Karpas-422 (cell line): ENCODE results near the gene BNC2. TPM values are rescaled to one million over a fixed set of nuclear protein-coding genes. Genes with fewer than 3 reads are reported as not detected.
"Not testable (repeated sequence)": the region's sequence is repeated elsewhere in the genome, so short reads cannot be mapped to it uniquely, and the experiment has no call there.

Experiments used
- DNase-seq: peaks from one replicate; pipeline ENCODE4 v3.0.0-alpha.2; 2015
- H2AFZ ChIP-seq: fragments of 200-600 bp; sonication (generic); 2 replicates; pipeline ENCODE4 v1.6.1; 2014; ENCODE audit warnings: antibody characterized with exemption, low read length, mixed read lengths
- H3K27ac ChIP-seq: fragments of 200-600 bp; sonication (generic); 2 replicates; pipeline ENCODE4 v1.5.1; 2014; ENCODE audit warnings: mild to moderate bottlenecking, low read length, moderate library complexity
- H3K27me3 ChIP-seq: fragments of 200-600 bp; sonication (generic); 2 replicates; pipeline ENCODE4 v1.6.1; 2014; ENCODE audit warnings: low read length, mixed read lengths
- H3K36me3 ChIP-seq: fragments of 200-600 bp; sonication (generic); 2 replicates; pipeline ENCODE4 v1.6.1; 2014; ENCODE audit warnings: low read length, mixed read lengths; ENCODE audit not compliant: insufficient read depth
- H3K4me1 ChIP-seq: fragments of 200-600 bp; sonication (generic); 2 replicates; pipeline ENCODE4 v1.6.1; 2014; ENCODE audit warnings: mild to moderate bottlenecking, low read length, mixed read lengths
- H3K4me2 ChIP-seq: fragments of 200-600 bp; sonication (generic); 2 replicates; pipeline ENCODE4 v1.6.1; 2014; ENCODE audit warnings: low read length, low read depth, mild to moderate bottlenecking; ENCODE audit not compliant: poor library complexity, severe bottlenecking
- H3K4me3 ChIP-seq: fragments of 200-600 bp; sonication (generic); 2 replicates; pipeline ENCODE4 v1.5.1; 2014; ENCODE audit warnings: mild to moderate bottlenecking, antibody characterized with exemption, low read length, mixed read lengths
- H3K79me2 ChIP-seq: fragments of 200-600 bp; sonication (generic); 2 replicates; pipeline ENCODE4 v1.6.1; 2014; ENCODE audit warnings: mild to moderate bottlenecking, low read length, mixed read lengths
- H3K9ac ChIP-seq: fragments of 200-600 bp; sonication (generic); 2 replicates; pipeline ENCODE4 v1.6.0; 2014; ENCODE audit warnings: low read length
- H3K9me2 ChIP-seq: fragments of 200-600 bp; sonication (generic), shearing (Covaris generic); replicated peaks from 2 replicates; pipeline ENCODE4 v1.6.0; 2014; ENCODE audit warnings: mild to moderate bottlenecking, low read length, moderate library complexity; ENCODE audit not compliant: insufficient read depth
- H3K9me3 ChIP-seq: fragments of 300-700, 200-600 bp; sonication (generic); 2 replicates; pipeline ENCODE4 v1.6.1; 2014; ENCODE audit warnings: low read length, mixed read lengths
- H4K20me1 ChIP-seq: fragments of 200-600 bp; sonication (generic); 2 replicates; pipeline ENCODE4 v1.6.1; 2014; ENCODE audit warnings: mild to moderate bottlenecking, antibody characterized with exemption, low read length, low read depth; ENCODE audit not compliant: insufficient read depth
- total RNA-seq: library from RNA; depleted of rRNA; stranded (reverse); fragments of >200 nt; shearing (Covaris generic); gene quantifications from 2 replicates; pipeline ENCODE4 v1.2.3, GENCODE V29; 2014; ENCODE audit warnings: low replicate concordance

Gene BNC2
- total RNA-seq, 1 experiment from 2014 or later, result not detected

DNA sequence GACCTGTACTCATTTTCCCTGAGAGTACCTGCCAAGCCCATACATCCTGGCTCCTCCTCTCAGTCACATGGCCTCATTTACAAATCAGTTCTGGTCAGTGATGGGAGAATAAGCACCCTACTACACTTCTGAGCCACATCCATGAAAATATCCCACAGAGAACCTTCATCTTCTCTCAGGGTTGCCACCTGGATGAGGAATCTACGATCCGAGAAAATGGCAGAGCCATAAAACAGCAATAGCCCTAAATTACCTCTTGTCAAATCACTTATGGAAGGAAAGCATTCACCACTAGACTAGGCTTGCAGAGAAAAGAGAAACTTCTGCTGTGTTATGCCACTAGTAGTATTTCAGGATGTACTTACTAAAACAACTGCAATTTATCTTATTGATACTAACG lies 324.8 kb downstream of the BNC2 start:
- no peak overlapping the region for H3K27ac ChIP-seq
- no peaks in the 10 kb centered on the region for H3K36me3 ChIP-seq
- no peaks in the 10 kb centered on the region for H3K4me1 ChIP-seq
- H3K4me3 ChIP-seq, result no peak overlapping the region
- H3K4me2 ChIP-seq, result no peak overlapping the region
- H3K79me2 ChIP-seq, result no peaks in the 10 kb centered on the region
- H4K20me1 ChIP-seq, result no peaks in the 10 kb centered on the region
- no peak overlapping the region for H3K9ac ChIP-seq
- H3K27me3 ChIP-seq, result no peaks in the 10 kb centered on the region
- no peak overlapping the region for H2AFZ ChIP-seq
- no peaks in the 10 kb centered on the region for H3K9me3 ChIP-seq
- no peak for DNase-seq
- no peaks in the 10 kb centered on the region for H3K9me2 ChIP-seq

DNA sequence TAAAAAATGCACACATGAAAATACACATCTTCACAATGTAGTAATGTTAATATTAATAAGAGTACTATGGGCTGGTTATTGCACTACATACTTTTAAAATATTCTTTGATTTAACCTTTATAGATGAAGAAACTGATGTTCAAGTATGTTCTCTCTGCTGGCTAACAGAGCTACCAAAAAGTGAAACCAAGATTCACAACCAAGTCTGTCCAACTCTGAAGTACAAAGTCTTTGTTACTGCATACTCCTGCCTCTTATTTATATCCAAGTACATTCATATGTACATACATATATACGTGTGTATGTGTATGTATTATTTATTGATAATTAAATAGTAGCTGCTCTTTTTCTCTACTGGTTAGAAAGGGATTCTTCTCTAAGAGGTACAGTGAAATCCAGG lies 325.6 kb downstream of the BNC2 start:
- H3K36me3 ChIP-seq, result no peaks in the 10 kb centered on the region
- no peak overlapping the region for H3K4me2 ChIP-seq
- no peak overlapping the region for H2AFZ ChIP-seq
- no peaks in the 10 kb centered on the region for H3K9me2 ChIP-seq
- H3K27ac ChIP-seq, result no peak overlapping the region
- no peak for DNase-seq
- no peak overlapping the region for H3K4me3 ChIP-seq
- H3K9ac ChIP-seq, result no peak overlapping the region
- H4K20me1 ChIP-seq, result no peaks in the 10 kb centered on the region
- no peaks in the 10 kb centered on the region for H3K27me3 ChIP-seq
- no peaks in the 10 kb centered on the region for H3K9me3 ChIP-seq
- no peaks in the 10 kb centered on the region for H3K4me1 ChIP-seq
- H3K79me2 ChIP-seq, result no peaks in the 10 kb centered on the region

DNA sequence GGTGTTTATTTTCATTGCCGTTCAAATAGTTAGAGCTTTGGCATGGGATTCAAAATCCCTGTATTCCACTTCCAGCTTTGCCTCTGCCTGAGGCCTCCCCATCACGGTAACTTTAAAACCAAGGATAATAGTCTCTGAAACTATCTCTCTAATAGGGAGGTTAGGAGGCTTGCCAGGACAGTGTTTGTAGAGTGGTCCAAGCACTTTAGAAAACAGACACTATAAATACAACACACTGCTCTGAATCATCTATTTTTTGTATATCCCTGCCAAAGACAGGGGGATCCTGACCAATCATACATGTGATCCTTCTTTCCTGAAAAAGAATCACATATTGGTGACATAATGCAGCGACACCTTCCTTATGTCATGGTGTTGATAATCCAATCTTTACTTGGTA lies 326.8 kb downstream of the BNC2 start:
- Histone ChIP-seq H3K4me1 (no peaks in the 10 kb centered on the region), H3K4me3 (no peak overlapping the region), H2AFZ (no peak overlapping the region), H3K9ac (no peak overlapping the region), H3K36me3 (no peaks in the 10 kb centered on the region), H3K4me2 (no peak overlapping the region), H3K9me3 (no peaks in the 10 kb centered on the region), H3K9me2 (no peaks in the 10 kb centered on the region), H3K79me2 (no peaks in the 10 kb centered on the region), H3K27ac (no peak overlapping the region), H3K27me3 (no peaks in the 10 kb centered on the region), H4K20me1 (no peaks in the 10 kb centered on the region)
- DNase-seq, result no peak

DNA sequence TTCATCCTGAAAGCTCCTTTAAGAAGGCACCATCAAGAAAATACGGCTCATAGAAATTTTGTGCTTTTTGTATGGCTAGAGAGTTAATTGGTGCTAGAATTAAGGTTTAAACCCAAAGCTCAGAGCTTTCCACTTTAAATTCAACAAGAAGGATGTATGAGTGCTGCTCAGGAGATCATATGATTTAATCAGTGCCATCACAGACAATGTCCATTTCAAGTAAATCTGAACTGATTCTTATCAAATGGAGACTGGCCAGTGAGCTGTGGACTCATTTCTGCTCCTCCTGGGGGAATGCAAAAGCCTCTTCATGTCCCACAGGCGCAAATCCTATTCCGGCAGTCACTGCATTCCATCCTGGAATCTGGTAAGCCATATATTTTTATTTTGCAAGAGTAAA lies 327.2 kb downstream of the BNC2 start:
- Histone ChIP-seq H3K27me3 (no peaks in the 10 kb centered on the region), H3K9me2 (no peaks in the 10 kb centered on the region), H3K4me1 (no peaks in the 10 kb centered on the region), H3K4me3 (no peak overlapping the region), H4K20me1 (no peaks in the 10 kb centered on the region), H3K27ac (no peak overlapping the region), H3K36me3 (no peaks in the 10 kb centered on the region), H3K9me3 (no peaks in the 10 kb centered on the region), H2AFZ (no peak overlapping the region), H3K4me2 (no peak overlapping the region), H3K9ac (no peak overlapping the region), H3K79me2 (no peaks in the 10 kb centered on the region)
- DNase-seq, result no peak

DNA sequence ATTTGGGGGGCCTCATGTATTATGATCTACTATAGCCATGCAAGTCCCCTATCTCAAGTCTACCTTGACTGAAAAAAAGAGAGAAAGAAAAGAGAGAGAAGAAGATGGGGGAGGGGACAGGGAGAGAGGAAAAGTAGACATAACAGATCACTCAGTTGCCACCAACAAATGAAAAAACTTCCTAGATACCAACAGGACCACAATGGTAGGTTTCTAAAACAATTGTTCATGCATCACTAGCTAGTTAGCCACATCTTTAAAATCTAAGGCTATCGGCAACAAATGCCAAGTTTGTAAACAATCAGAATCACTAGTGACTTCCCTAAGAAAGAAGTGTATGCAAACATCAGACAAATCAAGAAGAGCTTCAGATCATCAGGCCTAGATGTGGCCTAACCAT lies 328.2 kb downstream of the BNC2 start:
- DNase-seq, result no peak
- no peak overlapping the region for H3K9ac ChIP-seq
- no peak overlapping the region for H3K4me2 ChIP-seq
- no peaks in the 10 kb centered on the region for H3K36me3 ChIP-seq
- H3K79me2 ChIP-seq, result no peaks in the 10 kb centered on the region
- no peaks in the 10 kb centered on the region for H3K9me2 ChIP-seq
- no peak overlapping the region for H3K4me3 ChIP-seq
- no peaks in the 10 kb centered on the region for H3K27me3 ChIP-seq
- H2AFZ ChIP-seq, result no peak overlapping the region
- H4K20me1 ChIP-seq, result no peaks in the 10 kb centered on the region
- H3K27ac ChIP-seq, result no peak overlapping the region
- no peaks in the 10 kb centered on the region for H3K4me1 ChIP-seq
- no peaks in the 10 kb centered on the region for H3K9me3 ChIP-seq

DNA sequence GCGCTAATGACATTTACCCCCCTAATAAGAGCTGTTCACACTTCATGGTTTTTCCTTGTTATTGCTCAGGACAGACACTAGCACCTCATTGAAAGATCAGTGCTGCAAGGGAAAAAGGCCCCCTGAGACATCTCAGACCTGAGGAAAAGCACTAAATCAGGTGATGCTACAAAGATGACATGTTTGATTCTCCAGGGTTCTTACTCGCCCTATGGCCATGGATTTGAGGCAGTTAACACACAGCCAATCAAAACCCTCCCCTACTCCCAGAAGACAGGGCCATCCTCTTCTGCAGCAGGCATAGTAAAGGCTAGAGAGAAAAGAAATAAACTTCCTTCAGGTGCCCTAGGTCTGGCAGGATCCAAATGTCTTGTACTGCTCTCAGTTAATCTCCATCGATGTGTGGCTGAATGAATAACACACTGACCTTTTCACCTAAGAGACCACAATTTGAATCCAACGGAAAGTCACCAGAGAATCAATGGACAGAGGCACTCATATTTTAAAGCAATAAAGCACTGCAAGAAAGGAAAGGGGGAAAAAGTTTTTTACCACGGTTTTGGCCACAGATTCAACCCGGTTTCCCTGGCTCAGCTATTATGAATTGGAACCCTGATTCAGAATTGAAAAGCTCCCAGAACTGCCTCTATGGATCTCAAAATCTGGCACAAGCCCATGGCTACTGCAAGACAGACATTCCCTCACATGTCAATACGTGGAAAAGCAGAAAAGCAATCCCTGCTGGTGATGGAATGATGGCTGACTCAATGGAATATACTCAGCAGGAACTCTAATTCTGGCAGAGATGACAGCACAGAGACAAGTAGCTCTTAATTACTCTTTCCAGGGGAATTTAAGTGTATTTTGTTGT lies 329.5 kb downstream of the BNC2 start:
- Histone ChIP-seq H3K4me3 (no peak overlapping the region), H3K9ac (no peak overlapping the region), H3K27ac (no peak overlapping the region), H3K9me2 (no peaks in the 10 kb centered on the region), H3K4me1 (no peaks in the 10 kb centered on the region), H3K36me3 (no peaks in the 10 kb centered on the region), H3K4me2 (no peak overlapping the region), H3K79me2 (no peaks in the 10 kb centered on the region), H2AFZ (no peak overlapping the region), H3K27me3 (no peaks in the 10 kb centered on the region), H3K9me3 (no peaks in the 10 kb centered on the region), H4K20me1 (no peaks in the 10 kb centered on the region)
- DNase-seq, result no peak

DNA sequence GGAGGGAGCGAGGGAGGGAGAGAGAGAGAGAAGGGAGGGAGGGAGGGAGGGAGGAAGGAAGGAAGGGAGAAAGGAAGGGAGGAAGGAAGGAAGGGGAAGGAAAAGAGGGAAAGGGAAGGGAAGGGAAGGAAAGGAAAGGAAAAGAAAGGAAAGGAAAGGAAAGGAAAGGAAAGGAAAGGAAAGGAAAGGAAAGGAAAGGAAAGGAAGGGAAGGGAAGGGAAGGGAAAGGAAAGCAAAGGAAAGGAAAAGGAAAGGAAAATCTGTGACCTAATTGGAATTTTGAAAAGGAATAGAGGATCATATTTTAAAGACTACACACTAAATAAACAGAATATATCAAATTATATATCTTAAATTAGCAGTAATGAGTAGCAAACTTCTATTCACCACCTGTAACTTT lies 330.8 kb downstream of the BNC2 start:
- H3K9ac ChIP-seq, H3K9me3 ChIP-seq, H3K9me2 ChIP-seq, H3K27ac ChIP-seq, H3K79me2 ChIP-seq, H2AFZ ChIP-seq, H3K27me3 ChIP-seq, H3K4me1 ChIP-seq, H3K4me3 ChIP-seq, H3K36me3 ChIP-seq, H4K20me1 ChIP-seq, DNase-seq, H3K4me2 ChIP-seq: not testable (repeated sequence)

DNA sequence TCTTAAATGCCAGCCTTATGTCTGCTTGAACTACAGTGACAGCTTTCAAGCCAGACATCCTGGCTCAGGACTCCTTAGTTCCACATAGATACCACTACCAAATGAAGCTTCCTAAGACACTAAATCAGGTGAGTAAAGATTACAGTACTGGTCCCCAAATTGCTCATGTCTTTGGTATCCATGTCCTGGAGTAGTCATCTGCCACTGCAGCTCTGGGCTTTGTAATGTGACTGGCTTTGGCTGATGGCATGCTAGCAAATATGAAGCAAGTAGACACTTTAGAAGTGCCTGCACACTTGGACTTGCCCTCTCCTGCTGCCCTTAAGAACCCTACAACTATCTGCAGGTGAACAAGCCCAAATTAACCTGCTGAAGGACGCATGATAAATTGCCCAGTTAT lies 334.9 kb downstream of the BNC2 start:
- H3K79me2 ChIP-seq, result no peaks in the 10 kb centered on the region
- no peaks in the 10 kb centered on the region for H3K4me1 ChIP-seq
- H3K27me3 ChIP-seq, result no peaks in the 10 kb centered on the region
- no peak overlapping the region for H2AFZ ChIP-seq
- H3K9me2 ChIP-seq, result no peaks in the 10 kb centered on the region
- H3K4me3 ChIP-seq, result no peak overlapping the region
- H3K4me2 ChIP-seq, result no peak overlapping the region
- DNase-seq, result no peak
- H3K9me3 ChIP-seq, result no peaks in the 10 kb centered on the region
- no peak overlapping the region for H3K27ac ChIP-seq
- no peaks in the 10 kb centered on the region for H3K36me3 ChIP-seq
- H4K20me1 ChIP-seq, result no peaks in the 10 kb centered on the region
- H3K9ac ChIP-seq, result no peak overlapping the region
